Mesothelial cell of epicardium (in vitro differentiated cells): ENCODE results near the gene LIMK2. TPM values are rescaled to one million over a fixed set of nuclear protein-coding genes. Genes with fewer than 3 reads are reported as not detected.
"Not testable (repeated sequence)": the region's sequence is repeated elsewhere in the genome, so short reads cannot be mapped to it uniquely, and the experiment has no call there.

Source experiments
- DNase-seq, 2 experiments: peaks; one replicate each; pipeline ENCODE4 v3.0.0; 2021; ENCODE audit warnings: low spot score in 2 of 2; ENCODE audit not compliant: unreplicated experiment in 2 of 2
- H3K27ac Mint-ChIP-seq: 2 replicates; pipeline ENCODE4 v1.8.0; 2021; ENCODE audit warnings: mixed read lengths
- H3K27me3 Mint-ChIP-seq: 2 replicates; pipeline ENCODE4 v1.8.0; 2021; ENCODE audit warnings: low read depth, mixed read lengths
- H3K36me3 Mint-ChIP-seq: 2 replicates; pipeline ENCODE4 v1.8.0; 2021; ENCODE audit warnings: mixed read lengths
- H3K4me1 Mint-ChIP-seq: 2 replicates; pipeline ENCODE4 v1.8.0; 2021; ENCODE audit warnings: mixed read lengths
- H3K4me3 Mint-ChIP-seq: 2 replicates; pipeline ENCODE4 v1.8.0; 2021; ENCODE audit warnings: mild to moderate bottlenecking, moderate library complexity, mixed read lengths
- H3K9me3 Mint-ChIP-seq: 2 replicates; pipeline ENCODE4 v1.8.0; 2021; ENCODE audit warnings: mixed read lengths
- total RNA-seq: library from RNA; stranded (reverse); gene quantifications from 3 replicates; pipeline ENCODE4 v1.2.1, GENCODE V29; 2021
- TF ChIP-seq, protein P1 (sequence below): fragments of 200-600 bp; sonication (generic); IDR thresholded peaks from one replicate; pipeline ENCODE4 v1.5.0; 2021; ENCODE audit warnings: antibody characterized with exemption; ENCODE audit not compliant: unreplicated experiment

The LIMK2 gene
- total RNA-seq, 1 donor from 2014 or later: 121 TPM

DNA sequence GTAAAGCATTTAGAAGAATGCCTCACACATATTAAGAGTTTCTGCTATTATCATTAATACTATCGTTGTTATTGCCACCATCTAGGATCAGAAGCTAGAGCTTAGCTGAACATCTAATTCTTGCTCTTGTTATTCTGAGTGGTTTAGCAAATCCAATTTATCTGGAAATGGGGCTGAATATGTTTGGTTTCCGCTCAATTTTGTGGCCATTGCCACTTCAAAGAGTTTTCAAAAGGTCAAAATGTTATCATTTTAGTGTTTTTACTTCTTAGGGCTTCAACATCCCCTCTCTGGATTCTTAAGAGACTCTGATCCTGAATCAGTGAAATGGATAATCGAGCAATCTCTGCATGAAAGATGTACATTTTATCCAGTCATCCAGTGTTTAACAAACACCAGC, 90.4 kb downstream of the LIMK2 start:
- no peaks in the 10 kb centered on the region for H3K4me1 Mint-ChIP-seq
- no peaks in the 10 kb centered on the region for H3K27me3 Mint-ChIP-seq
- H3K9me3 Mint-ChIP-seq: peaks cover 3% of the 10 kb centered on the region
- DNase-seq: no peak
- TF ChIP-seq, protein P1, sequence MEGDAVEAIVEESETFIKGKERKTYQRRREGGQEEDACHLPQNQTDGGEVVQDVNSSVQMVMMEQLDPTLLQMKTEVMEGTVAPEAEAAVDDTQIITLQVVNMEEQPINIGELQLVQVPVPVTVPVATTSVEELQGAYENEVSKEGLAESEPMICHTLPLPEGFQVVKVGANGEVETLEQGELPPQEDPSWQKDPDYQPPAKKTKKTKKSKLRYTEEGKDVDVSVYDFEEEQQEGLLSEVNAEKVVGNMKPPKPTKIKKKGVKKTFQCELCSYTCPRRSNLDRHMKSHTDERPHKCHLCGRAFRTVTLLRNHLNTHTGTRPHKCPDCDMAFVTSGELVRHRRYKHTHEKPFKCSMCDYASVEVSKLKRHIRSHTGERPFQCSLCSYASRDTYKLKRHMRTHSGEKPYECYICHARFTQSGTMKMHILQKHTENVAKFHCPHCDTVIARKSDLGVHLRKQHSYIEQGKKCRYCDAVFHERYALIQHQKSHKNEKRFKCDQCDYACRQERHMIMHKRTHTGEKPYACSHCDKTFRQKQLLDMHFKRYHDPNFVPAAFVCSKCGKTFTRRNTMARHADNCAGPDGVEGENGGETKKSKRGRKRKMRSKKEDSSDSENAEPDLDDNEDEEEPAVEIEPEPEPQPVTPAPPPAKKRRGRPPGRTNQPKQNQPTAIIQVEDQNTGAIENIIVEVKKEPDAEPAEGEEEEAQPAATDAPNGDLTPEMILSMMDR: no peak
- no peak overlapping the region for H3K4me3 Mint-ChIP-seq
- no peaks in the 10 kb centered on the region for H3K36me3 Mint-ChIP-seq
- no peak overlapping the region for H3K27ac Mint-ChIP-seq

DNA sequence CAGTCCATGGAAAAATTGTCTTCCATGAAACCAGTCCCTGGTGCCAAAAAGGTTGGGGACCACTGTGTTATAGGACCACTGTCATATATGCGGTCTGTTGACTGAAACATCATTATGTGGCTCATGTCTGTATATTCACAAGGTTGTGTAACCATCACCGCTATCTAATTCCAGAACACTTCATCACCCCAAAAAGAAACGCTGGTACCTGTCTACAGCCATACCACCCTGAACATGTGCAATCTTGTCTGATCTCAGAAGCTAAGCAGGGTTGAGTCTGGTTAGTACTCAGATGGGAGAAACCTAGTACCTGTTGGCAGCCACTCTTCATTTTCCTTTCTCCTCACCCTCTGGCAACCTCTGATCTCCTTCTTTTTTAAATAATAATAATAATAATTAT, 93.1 kb downstream of the LIMK2 start:
- Mint-ChIP-seq H3K36me3 (no peaks in the 10 kb centered on the region), H3K4me3 (no peak overlapping the region), H3K4me1 (peaks cover 8% of the 10 kb centered on the region), H3K27me3 (no peaks in the 10 kb centered on the region), H3K27ac (no peak overlapping the region), H3K9me3 (peaks cover 3% of the 10 kb centered on the region)
- DNase-seq: no peak
- TF ChIP-seq, protein P1: no peak

DNA sequence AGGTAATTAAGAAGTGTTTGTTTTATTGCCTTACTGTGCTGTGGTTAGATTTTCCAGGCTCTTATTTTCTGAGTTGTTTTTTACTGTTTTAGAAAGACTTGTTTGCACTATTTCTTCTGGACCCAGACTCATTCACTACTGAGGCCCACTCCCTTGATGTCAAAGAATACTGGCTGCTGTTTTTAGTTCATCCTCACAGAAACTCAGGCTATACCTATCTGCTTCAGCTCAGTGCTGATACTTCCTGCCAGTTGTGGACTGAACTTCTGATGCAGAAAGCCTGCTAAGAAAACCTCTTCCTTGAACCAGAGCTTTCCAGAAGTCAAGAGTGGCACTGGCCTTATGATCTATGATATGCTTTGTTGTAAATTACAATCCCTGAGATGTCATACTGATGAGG, 96.1 kb downstream of the LIMK2 start:
- no peak overlapping the region for H3K4me3 Mint-ChIP-seq
- H3K9me3 Mint-ChIP-seq: peaks cover 3% of the 10 kb centered on the region
- TF ChIP-seq, protein P1: no peak
- no peaks in the 10 kb centered on the region for H3K27me3 Mint-ChIP-seq
- no peak overlapping the region for H3K27ac Mint-ChIP-seq
- H3K4me1 Mint-ChIP-seq: peaks cover 18% of the 10 kb centered on the region
- H3K36me3 Mint-ChIP-seq: no peaks in the 10 kb centered on the region
- no peak for DNase-seq

DNA sequence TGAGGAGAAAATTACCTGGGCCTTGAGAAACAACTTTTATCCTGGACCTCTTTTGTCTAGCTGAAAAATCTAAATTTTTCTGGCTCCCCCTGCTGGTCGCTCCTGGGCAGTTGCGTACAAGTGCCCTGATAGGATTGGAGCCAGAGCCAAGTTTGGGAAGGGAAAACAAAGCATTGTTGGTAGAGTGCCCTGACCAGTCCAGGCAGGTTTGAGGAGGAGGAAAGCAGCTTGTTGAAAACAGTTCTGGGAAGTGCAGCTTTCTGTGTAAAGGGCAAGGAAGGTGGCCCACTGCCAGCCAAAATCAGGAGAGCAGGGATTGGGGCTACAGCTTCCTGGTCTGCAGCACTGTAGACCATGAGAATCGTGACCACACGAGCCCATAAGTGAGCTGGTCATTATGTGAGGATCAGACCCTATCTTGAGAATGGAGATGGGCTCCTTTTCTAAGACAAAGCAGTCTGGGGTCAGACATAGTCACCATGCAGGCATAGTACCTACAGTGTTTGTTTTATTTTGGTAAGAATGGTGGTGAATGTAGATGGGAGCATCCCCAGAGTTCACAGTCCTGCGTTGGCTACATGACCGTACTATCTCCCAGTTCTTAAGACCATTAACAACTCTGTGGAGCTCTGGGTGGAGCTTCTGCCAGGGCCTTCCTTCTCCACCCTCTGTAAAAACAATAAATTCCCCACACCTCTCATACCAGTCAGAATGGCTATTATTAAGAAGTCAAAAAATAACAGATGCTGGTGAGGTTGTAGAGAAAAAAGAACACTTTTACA, 101.5 kb downstream of the LIMK2 start:
- Mint-ChIP-seq H3K9me3 (peaks cover 21% of the 10 kb centered on the region), H3K4me1 (peaks cover 17% of the 10 kb centered on the region), H3K4me3 (no peak overlapping the region), H3K36me3 (peaks cover 16% of the 10 kb centered on the region), H3K27me3 (no peaks in the 10 kb centered on the region), H3K27ac (peak overlapping the region; percentile 64)
- DNase-seq: peak in 1 of 2 experiments; percentile 74
- TF ChIP-seq, protein P1: peak; percentile 81

DNA sequence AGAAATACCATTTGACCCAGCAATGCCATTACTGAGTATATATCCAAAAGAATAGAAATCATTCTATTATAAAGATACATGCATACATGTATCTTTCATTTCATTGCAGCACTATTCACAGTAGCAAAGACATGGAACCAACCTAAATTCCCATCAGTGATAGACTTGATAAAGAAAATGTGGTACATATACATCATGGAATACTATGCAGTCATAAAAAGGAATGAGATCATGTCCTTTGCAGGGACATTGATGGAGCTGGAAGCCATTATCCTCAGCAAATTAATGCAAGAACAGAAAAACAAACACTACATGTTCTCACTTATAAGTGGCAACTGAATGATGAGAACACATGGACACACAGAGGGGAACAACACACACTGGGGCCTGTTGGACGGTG, 102.1 kb downstream of the LIMK2 start:
- DNase-seq, H3K4me3 Mint-ChIP-seq, H3K27me3 Mint-ChIP-seq, H3K27ac Mint-ChIP-seq: not testable (repeated sequence)
- Mint-ChIP-seq H3K36me3 (peaks cover 16% of the 10 kb centered on the region), H3K4me1 (peaks cover 15% of the 10 kb centered on the region), H3K9me3 (peaks cover 21% of the 10 kb centered on the region)

DNA sequence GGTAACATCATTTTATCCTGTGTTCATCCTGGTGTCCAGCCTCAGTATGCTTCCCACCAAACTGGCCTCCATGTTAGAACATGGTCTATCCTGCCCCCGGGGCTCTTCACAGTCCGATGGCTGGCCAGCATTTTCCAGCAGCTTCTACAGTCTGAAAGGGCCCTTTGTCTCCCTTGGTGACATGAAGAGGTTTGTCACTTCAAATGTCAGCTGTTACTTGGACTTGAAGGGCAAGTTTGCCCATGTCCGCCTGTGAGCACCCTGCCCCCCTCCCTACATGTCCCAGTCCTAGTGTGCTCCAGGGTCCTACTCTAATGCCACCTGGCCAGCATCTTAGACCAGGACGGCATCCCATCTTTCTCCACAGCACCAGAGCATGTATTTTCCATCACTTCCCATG, 109.3 kb downstream of the LIMK2 start:
- no peak overlapping the region for H3K27ac Mint-ChIP-seq
- DNase-seq: no peak
- no peaks in the 10 kb centered on the region for H3K27me3 Mint-ChIP-seq
- H3K36me3 Mint-ChIP-seq: peaks cover 24% of the 10 kb centered on the region
- H3K9me3 Mint-ChIP-seq: no peaks in the 10 kb centered on the region
- no peak overlapping the region for H3K4me3 Mint-ChIP-seq
- no peaks in the 10 kb centered on the region for H3K4me1 Mint-ChIP-seq
- TF ChIP-seq, protein P1: no peak
